Measurements from ENCODE around the gene SPDYC.
"Not testable (repeated sequence)": the region's sequence is repeated elsewhere in the genome, so short reads cannot be mapped to it uniquely, and the experiment has no call there.

The SPDYC gene

DNA sequence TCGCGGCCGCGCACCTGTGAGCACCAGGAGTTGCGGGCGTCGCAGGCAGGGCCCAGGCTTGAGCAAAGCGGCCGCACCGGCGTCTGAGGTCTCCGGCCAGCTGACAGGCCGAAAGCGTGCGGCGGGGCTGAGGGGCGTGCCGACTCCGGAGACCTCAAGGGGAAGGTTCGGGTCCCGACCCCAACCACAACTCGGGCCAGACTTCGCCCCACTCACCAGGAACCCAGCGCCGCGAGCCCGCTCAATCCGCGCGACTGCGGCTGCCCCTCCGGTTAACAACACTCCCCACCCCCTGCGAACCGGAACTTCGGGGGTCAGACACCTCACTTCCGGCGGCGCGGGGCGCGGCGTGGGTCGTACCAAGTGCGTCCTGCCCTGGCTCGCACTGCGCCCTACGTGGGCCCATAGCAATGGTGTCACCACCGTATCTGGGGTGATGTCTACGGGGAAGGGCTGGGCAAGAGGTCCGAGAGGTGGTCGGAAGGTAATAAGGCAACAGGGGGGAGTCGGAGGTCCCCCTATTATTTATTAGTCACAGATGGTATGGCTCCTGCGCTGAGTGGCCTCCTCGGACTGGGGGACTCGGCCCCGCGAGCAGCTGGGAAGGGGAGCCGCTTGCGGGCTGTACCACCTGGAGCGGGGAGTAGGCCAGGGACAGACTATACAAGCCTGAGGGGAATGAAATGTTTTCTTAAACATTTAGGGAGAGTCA lies 35.6 kb upstream of the SPDYC start, which contains the start of gene SYVN1:
TSS of gene SYVN1 (minus strand) at position 280 of the 712 bp plus-strand sequence. CDS start 918 bp downstream, outside the sequence.
- DNase-seq: peak; percentile 82

DNA sequence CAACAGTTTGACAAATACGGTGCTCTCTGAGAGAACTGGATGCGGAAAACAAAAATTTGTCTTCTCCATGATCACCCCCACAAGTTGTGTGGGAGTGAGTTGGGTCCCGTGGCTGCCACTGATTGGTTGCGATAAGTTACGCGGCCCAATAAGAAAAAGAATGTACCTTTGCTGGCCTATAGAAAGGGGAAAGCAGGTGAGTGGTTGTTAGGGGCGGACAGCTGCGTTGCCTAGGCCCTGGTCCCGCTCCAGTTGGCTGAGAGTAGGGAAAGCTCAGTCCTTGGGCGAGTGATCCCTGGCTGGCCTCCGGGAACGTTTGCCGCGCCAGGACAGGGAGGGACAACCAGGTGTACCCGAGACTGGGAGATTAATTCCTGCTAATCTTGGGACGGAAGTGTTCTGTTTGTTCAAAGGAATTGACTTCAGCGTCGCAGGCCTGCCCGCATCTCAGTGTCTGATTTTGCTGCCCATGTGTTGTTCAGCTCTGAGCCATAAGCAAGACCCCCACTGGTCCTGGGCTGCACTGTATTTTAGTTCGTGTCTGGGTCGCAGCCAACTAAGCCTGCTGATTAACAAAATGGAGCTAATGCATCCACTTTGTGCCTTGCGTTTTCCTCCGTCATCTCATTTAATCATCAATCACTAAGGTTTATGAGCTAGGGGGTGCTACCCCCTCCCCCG lies 34.9 kb upstream of the SPDYC start:
- DNase-seq: peak; percentile 37

DNA sequence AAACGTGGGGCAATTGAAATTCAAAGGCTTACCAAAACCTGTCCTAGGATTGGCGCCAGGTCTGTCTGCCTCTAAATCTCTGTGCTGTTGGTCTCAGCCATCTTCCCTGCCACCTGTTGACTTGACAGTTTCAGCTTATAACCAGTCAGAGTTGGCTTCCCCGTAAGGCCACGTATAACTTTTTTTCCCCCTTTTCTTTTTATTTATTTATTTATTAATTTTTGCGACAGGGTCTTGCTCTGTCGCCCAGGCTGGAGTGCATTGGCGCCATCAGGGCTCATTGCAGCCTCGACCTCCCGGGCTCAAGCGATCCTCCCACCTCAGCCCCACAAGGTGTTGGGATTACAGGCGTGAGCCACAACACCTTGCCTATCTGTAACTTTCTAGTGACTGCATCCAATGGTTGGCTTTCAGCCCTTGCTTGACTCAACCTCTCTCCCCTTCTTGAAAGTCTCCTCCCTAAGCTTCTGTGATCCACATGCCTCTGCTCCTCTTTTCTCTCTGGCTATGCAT lies 34.3 kb upstream of the SPDYC start:
- DNase-seq: no peak

DNA sequence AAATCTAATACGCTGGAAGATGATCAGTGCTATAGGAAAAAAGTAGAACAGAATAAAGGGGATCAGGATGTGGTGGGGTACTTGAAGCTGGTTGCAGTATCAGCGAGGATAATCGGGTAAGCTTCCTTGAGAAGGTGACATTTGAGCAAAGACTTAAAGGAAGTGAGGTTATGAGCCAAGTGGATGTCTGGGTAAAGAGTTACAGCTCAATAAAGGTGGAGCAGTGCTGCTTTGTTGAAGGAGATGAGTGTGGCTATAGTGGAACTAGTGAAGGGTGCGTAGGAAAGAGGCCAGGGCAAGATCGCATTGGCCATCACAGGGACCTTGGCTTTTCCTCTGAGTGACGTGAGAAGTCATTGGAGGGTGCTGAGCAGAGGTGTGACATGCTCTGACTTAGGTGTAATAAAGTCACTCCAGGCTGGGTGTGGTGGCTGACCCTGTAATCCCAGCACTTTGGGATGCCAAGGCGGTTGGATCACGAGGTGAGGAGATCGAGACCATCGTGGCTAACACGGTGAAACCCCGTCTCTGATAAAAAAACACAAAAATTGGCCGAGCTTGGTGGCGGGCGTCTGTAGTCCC lies 33.4 kb upstream of the SPDYC start:
- no peak for DNase-seq

DNA sequence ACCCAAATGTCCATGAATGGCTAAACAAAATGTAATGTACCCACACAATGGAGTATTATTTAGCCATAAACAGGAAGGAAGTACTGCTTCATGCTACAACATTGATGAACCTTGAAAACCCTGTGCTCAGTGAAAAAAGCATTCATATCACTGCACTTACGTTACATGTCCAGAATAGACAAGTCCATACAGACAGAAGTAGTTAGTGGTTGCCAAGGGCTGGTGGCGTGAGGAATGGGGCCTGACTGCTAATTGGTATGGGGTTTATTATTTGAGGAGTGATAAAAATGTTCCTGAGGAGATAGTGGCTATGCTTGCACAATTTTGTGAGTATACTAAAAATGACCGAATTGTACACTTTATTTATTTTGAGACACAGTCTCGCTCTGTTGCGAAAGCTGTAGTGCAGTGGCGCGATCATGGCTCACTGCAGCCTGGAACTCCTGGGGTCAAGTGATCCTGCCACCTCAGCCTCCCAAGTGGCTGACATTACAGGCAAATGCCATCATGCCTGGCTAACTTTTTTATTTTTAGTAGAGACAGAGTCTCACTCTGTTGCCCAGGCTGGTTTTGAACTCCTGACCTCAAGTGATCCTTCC lies 28.0 kb upstream of the SPDYC start:
- DNase-seq: no peak

DNA sequence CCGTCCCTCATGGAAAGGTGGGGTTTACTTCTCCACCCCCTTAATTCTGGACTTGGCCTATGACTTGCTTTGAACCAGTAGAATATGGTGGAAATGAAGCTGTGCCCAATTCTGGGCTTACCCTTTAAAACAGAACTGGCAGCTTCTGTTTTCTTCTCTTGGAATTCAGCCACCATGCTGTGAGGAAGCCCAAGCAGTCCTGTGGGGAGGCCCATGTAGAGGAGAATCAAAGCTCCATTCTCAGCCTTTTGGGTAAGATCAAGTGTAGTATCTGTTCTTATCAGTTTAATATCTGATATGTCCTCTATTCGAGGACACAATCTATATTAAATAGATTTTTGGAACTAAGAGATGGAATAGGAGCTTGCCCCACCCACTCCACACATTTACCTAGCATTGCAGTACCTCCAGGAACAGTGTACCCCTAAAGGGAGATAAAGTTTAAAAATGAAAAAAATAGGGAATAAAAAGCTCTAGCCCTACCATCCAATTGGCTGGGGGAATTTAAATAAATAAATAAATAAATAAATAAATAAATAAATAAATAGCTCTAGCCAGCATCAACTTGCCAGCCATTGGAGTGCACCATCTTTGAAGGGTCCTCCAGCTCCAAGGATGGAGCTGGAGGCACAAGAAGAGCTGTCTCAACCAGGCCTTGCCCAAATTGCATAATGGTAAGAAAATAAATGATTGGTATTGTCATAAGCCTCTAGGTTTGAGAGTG lies 22.5 kb upstream of the SPDYC start:
- no peak for DNase-seq

DNA sequence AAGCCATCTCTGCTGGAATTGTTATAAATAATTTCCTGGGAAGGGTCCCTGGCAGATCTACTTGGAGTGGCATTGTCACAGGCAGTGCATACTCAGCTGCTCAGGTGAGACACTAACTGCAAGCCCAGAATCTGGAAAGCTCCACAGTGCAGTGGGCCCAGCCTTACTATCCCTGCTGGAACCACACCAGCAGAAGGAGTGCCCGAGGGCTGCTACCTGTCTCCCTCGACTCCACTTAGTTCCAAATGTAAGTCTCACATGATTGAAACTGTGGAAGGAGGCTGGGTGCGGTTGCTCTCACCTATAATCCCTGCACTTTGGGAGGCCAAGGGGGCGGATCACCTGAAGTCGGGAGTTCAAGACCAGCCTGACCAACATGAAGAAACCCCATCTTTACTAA lies 21.4 kb upstream of the SPDYC start:
- no peak for DNase-seq

DNA sequence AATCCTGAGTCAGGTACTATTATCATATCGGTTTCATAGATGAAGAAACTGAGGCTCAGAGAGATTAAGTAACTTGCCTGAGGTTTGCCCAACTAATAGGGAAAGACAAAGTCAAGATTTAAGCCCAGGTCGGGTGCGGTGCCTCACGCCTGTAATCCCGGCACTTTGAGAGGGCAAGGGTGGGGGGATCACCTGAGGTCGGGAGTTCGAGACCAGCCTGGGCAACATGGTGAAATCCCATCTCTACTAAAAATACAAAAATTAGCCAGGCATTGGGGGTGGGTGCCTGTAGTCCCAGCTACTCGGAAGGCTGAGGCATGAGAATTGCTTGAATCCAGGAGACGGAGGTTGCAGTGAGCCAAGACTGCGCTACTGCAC lies 19.9 kb upstream of the SPDYC start:
- not testable (repeated sequence) for DNase-seq

DNA sequence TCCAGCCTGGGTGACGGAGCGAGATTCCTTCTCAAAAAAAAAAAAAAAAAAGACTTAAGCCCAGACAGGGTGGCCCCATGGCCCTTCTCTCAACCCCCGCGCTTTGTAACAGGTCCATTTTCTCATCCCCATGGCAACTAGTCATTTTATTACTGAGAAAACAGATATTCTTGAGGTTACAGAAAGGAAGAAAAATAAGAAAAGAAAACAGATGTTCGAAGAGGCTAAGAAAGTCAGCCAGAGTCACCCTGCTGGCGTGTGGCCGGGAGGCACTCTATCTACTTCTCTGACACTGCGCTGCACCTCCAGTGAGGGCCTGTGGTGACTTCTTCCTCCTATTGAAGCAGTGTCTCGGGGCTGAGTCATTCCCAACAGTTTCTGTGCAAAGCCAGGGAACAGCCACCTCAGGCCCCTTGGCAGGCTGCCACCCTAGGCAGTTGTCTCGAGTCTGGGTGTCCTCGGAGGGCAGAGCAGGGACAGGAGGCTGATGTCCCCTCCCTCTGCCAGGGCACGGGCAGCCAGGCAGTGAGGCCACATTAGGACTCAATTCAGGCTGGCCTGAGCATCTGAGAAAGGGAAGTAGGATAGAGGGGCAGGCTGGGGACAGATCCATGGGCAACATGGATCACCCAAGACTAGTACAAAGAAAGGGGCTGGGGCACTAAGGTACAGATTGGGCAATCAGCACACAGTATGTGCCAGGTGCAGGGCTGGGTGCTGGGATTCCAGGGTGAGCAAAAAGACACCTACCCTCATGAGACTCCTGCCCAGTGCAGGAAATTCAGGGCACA lies 19.3 kb upstream of the SPDYC start:
- DNase-seq: no peak

DNA sequence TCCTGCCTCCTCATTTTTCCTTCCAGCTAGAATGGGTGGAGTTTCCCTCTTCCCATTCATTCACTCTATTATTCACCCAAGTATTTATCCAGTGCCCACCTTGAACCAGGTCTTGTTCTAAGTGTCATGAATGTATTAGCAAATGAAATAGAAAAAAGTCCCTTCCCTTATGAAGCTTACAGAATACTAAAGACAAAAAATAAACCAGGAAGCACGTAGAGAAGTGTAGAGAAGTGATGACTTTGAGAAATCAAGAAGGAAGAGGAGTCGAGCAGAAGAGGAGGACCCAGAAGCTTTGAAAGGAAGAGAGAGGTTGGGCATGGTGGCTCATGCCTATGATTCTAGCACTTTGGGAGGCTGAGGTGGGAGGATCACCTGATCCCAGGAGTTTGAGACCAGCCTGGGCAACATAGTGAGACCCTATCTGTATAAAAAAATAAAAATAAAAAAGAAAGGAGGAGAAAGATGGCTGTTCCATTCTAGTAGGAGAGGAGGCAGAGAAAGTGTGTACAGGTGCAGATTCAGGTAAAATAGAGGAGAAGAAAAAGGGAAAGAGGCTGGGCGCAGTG lies 18.6 kb upstream of the SPDYC start:
- DNase-seq: no peak

DNA sequence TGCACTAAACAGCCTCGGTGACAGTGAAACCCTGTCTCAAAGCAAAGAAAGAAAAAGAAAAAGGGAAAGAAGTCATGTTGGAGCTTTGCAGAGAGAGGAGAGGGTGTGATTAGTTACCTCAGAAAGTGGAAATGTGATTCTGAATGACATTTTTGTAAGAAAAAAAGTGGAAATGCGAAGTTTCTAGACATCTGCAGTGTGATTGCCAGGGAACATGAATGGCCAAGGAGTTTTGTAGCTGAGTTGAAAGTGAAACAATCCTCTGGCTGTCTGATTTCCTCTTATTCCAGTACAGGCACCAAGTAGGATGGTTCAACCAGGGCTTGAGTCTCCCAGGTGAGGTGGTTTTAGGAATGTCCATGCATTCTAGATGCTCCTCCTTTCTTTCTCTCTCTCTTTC lies 17.9 kb upstream of the SPDYC start:
- no peak for DNase-seq

DNA sequence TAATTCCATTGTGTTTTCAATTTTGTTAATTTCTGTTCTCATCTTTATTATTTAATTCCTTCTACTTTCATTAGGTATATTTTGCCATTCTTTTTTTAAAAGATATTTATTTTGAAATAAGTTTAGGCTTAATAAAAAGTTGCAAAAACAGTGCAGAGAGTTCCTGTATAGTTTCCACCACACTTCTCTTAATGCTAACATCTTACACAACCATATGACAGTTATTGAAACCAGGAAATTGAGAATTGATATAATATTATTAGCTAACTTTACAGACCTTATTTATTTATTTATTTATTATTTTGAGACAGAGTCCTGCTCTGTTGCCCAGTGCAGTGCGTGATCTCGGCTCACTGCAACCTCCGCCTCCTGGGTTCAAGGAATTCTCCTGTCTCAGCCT lies 13.8 kb upstream of the SPDYC start:
- no peak for DNase-seq

DNA sequence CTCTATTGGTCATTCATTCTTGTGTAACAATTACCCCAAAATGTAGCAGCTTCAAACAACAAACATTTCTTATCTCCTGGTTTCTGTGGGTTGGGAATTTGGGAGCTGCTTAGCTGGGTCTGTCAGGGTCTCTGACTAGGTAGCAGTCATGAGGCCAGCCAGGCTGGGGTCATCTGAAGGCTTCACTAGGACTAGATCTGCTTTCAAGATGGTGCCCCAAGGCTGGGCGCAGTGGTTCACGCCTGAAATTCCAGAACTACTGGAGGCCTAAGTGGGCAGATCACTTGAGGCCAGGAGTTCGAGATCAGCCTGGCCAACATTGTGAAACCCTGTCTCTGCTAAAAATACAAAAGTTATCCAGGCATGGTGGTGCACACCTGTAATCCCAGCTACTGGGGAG lies 13.1 kb upstream of the SPDYC start:
- no peak for DNase-seq

DNA sequence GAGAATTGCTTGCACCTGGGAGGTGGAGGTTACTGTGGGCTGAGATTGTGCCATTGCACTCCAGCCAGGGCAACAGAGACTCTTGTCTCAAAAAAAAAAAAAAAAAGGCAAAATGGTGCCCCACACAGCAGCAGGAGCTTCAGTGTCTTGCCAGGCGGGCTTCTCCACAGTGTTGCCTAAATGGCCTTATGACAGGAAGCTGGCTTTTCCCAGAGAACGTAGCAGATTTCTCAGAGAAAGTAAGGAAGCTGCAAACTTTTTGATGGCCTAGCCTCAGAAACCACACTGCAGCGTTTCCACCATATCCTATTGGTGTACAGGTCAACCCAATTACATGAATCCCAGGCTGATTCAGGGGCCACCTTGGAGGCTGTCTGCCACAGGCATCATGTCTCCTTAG lies 12.7 kb upstream of the SPDYC start:
- no peak for DNase-seq

DNA sequence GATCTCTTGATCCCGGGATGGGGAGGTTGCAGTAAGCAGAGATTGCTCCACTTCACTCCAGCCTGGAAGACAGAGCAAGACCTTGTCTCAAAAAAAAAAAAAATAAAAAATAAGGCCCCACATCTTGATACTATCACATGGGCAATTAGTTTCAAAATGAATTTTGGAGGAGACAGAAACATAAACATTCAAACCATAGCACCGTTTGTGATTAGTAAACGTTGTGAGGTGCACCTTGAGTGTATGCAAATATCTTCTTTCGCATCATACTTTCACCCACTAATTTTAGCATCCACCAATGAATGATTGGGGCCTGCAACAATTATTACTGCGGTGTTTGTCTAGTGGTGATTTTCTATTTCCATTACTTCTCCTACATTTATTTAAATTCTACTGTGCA lies 11.0 kb upstream of the SPDYC start:
- no peak for DNase-seq

DNA sequence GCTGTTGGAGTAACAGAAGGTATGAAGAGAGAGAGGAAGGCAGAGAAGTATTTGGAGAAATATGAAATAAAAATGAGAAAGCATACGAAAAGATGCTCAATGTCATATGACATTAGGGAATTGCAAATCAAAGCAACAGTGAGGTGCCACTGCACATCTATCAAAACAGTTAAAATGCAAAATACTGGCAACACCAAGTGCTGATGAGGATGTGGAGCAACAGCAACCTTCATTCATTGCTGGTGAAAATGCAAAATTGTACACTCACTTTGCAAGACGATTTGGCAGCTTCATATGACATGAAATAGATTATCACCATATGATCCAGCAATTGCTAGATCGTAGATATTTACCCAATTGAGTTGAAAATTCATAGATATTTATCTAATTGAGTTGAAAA lies 9.4 kb upstream of the SPDYC start:
- no peak for DNase-seq

DNA sequence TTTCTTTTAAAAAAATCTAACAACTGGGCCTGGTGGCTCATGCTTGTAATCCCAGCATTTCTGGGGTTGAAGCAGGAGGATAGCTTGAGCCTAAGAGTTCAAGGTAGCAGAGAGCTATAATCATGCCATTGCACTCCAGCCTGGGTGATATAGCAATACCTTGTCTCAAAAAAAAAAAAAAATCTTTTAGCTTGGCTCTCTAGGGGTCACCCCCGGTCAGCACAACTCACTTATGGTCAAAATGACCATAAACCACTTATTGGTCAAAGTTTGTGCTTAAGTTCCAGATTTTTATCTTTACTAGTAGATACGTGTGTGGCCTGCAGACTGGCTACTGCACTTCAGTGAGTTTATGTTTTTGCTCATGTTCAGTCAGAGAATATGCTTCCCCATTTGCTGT lies 6.3 kb upstream of the SPDYC start:
- DNase-seq: no peak

DNA sequence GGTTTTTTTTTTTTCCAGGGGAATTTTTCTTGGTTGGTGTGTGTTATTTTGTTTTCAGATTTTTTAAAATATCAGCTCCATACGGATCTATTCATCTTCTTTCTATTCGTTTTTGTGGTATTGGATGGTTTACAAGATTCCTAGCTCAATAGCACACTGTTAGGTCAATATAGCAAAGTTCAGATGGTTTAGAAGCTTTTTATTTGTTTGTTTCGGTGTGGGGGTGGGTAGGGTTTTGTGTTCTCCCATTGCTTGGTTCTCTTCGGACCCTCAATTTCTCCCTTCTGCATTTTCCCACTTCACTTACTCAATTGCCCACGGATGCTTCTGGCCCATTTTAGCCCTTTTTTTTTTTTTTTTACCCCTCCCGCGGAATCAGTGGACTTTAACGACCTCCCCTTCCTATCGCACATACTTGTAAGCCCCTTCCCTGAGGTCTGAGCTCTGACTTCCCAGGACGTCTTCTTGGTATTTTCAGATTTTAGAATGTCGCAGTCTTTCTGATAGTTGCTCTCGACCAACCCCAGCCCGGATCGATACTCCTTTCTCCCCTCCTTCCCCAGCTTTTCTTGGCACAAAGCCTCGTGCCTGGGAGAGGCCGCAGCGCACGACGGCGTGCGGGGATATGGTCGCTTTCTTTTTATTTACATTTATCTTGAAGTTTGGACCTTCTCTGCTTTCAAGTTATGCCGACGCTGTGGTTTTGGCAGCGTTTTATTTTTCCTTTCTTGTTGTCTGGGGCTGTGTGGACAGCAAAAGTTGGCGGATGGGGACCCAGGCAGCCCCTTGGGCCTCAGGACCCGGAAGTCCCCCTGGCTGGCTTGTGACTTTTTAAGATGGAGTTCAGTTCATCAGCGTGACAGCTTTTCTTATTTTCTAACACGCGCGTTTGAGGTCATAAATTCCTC lies 4.4 kb upstream of the SPDYC start:
- no peak for DNase-seq

DNA sequence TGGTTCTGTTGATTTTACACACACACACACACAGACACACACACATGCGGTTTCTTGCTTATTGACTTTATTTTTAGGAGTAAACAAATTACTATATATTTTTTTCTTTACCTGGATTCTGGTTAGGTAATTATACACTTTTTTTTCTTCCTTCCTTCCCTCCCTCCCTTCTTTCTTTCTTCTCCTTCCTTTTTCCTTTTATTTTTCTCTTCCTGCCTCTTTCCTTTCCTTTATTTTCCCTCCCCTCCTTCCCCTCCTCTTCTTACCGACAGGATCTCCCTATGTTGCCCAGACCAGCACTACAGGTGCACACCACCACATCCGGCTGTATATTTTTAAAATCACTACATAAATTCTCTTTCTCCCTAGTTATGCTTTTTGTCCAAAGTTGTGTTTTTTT lies 3.1 kb upstream of the SPDYC start:
- DNase-seq: no peak

DNA sequence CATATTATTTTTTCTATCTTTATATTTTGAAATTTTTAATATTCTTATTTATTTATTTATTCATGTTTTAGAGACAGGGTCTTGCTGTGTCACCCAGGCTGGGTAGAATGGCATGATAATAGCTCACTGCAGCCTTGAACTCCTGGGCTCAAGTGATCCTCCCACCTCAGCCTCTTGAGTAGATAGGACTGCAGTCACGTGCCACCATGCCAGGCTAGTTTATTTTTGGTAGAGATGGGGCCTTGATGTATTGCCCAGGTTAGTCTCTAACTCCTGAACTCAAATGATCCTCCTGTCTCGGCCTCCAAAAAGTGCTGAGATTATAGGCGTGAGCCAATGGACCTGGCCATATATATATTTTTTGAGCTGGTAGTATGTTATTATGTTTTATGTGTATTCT lies 2.4 kb upstream of the SPDYC start:
- DNase-seq: no peak

DNA sequence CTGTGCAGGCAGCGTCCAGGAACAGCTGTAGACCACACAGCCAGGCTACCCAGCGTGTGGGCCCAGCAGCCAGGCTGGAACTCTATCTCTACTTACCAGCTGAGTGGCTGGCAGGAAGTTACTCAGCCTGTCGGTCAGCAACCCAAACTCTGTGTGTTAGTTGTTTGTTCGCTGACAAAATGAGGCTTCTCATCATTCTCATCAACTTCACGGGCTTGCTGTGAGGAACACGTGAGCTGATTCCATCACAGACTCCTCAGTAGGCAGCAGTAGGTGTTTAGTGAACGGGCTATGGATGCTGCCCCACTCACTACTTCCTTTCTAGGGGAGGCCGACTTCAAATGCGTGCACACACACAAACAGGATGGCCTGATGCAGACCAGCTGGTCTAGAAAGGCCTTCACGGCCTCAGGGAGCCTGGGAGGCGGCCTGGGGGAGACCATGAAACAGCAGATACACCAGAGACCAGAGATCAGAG lies 830 bp upstream of the SPDYC start:
- DNase-seq: no peak

Measured in activated gamma-delta T cell (primary cell).